ENCODE data around the gene PLA2G6. TPM values are rescaled to one million over a fixed set of nuclear protein-coding genes. Genes with fewer than 3 reads are reported as not detected.
"Not testable (repeated sequence)": the region's sequence is repeated elsewhere in the genome, so short reads cannot be mapped to it uniquely, and the experiment has no call there.

Gene PLA2G6
- total RNA-seq, 2 donors from 2014 or later = 41.5 to 68.0 TPM

GRCh38 chr22:38118182-38118581 is 63.4 kb downstream of the PLA2G6 start:
- intact Hi-C loops (cut with DNase I) = no loop called here
- 82 to 91% methylated on average over 3 of the region's 3 CpGs for WGBS, 2 donors
- no peak for DNase-seq
- Histone ChIP-seq H3K27me3 (no peaks in the 10 kb centered on the region), H3K4me1 (peaks cover 7% of the 10 kb centered on the region), H3K27ac (no peak overlapping the region), H3K9me3 (no peaks in the 10 kb centered on the region), H3K4me3 (no peak overlapping the region), H3K36me3 (replicated peaks in 1 of 2; ENCODE audit: insufficient read depth in 1 of 2, low read depth in 2 of 2) (no peaks in the 10 kb centered on the region)
- ATAC-seq = no peak
- TF ChIP-seq, protein P1, sequence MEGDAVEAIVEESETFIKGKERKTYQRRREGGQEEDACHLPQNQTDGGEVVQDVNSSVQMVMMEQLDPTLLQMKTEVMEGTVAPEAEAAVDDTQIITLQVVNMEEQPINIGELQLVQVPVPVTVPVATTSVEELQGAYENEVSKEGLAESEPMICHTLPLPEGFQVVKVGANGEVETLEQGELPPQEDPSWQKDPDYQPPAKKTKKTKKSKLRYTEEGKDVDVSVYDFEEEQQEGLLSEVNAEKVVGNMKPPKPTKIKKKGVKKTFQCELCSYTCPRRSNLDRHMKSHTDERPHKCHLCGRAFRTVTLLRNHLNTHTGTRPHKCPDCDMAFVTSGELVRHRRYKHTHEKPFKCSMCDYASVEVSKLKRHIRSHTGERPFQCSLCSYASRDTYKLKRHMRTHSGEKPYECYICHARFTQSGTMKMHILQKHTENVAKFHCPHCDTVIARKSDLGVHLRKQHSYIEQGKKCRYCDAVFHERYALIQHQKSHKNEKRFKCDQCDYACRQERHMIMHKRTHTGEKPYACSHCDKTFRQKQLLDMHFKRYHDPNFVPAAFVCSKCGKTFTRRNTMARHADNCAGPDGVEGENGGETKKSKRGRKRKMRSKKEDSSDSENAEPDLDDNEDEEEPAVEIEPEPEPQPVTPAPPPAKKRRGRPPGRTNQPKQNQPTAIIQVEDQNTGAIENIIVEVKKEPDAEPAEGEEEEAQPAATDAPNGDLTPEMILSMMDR (IDR thresholded peaks at IDR 0.05) = no peak
- no peak for TF ChIP-seq POLR2A (IDR thresholded peaks at IDR 0.05)

DNA sequence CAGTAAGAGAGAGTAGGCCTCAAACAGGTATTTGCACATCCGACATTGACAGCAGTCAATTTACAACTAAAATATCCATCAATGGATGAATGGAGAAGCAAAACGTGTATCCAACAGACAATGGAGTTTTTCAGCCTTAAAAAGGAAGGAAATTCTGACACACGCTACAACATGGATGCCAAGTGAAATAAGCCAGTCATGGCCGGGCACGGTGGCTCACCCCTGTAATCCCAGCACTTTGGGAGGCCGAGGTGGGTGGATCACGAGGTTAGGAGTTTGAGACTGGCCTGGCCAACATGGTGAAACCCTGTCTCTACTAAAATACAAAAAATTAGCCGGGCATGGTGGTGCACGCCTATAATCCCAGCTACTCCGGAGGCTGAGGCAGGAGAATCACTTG is 64.1 kb downstream of the PLA2G6 start:
- H3K27ac ChIP-seq; DNase-seq; intact Hi-C loops (cut with DNase I); H3K27me3 ChIP-seq; H3K9me3 ChIP-seq; H3K4me1 ChIP-seq; ATAC-seq; H3K36me3 ChIP-seq (replicated peaks in 1 of 2; ENCODE audit: insufficient read depth in 1 of 2, low read depth in 2 of 2); H3K4me3 ChIP-seq: not testable (repeated sequence)
- 89 to 93% methylated on average over 10 of the region's 10 CpGs for WGBS, 2 donors

DNA sequence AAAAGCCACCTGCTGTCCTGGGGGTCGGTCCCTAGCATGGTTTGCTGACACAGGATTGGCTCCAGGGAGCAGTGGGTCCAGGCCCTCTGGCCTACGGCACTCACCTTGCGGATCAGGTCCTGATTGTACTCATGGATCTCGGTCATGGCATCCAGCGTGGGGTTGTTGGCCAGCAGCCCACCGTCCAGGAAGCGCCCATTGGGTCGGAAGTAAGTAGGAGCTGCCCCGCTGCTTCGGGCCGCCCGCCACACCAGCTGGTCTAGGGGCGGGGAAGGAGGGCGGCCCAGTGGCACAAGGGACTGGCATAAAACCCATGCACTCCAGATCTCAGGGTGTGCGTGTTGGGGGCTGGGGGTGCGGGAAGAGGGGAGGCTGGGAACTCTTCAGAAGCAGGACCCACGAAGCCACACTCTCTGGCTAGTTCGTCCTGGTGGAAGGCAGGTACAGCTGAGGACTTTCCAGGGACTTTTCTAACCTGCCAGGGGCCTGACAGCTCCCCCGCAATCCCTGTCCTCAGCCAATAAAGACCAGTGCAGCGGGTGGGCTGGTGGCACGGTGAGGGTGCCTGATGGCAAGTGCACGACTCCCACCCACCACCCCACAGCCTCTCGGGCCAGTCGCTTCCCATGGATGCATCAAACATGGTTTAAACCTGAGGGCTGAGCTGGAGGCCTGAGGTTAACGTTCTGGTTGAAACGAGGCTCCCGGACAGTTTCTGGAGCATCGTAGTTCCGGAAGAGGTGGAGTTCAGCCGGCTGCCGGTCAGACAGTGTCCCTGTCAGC is 66.0 kb downstream of the PLA2G6 start:
- Histone ChIP-seq H3K9me3 (no peaks in the 10 kb centered on the region), H3K27ac (no peak overlapping the region), H3K4me1 (peaks cover 7% of the 10 kb centered on the region), H3K4me3 (no peak overlapping the region), H3K27me3 (no peaks in the 10 kb centered on the region), H3K36me3 (replicated peaks in 1 of 2; ENCODE audit: insufficient read depth in 1 of 2, low read depth in 2 of 2) (no peaks in the 10 kb centered on the region)
- no peak for DNase-seq
- TF ChIP-seq POLR2A (IDR thresholded peaks at IDR 0.05) = no peak
- TF ChIP-seq, protein P1 (IDR thresholded peaks at IDR 0.05) = no peak
- no peak for ATAC-seq
- 96% methylated on average over 31 of the region's 31 CpGs; no CpG with 5 or more reads in 1 of the 2 donors for WGBS, 2 donors
- intact Hi-C loops (cut with DNase I) = no loop called here

- intact Hi-C loops (cut with DNase I) = no loop called here
- no peaks in the 10 kb centered on the region for H3K27me3 ChIP-seq
- DNase-seq (peak; percentile 83 to 89 (median 85)), ATAC-seq (peak; percentile 84)
- TF ChIP-seq, protein P1 (IDR thresholded peaks at IDR 0.05) = peak; percentile 83 to 96 (median 86)
- no peak for TF ChIP-seq POLR2A (IDR thresholded peaks at IDR 0.05)
- peaks cover 7% of the 10 kb centered on the region for H3K4me1 ChIP-seq
- H3K4me3 ChIP-seq = no peak overlapping the region
- no peaks in the 10 kb centered on the region for H3K9me3 ChIP-seq
- H3K36me3 ChIP-seq (replicated peaks in 1 of 2; ENCODE audit: insufficient read depth in 1 of 2, low read depth in 2 of 2) = no peaks in the 10 kb centered on the region
- no peak overlapping the region for H3K27ac ChIP-seq
- WGBS, 2 donors = 37 to 83% methylated on average over 1 to 27 of the region's 32 CpGs
Observed at GRCh38 chr22:38114484-38115398, 66.9 kb downstream of the PLA2G6 start.

GRCh38 chr22:38112381-38112780 is 69.2 kb downstream of the PLA2G6 start:
- WGBS, 2 donors = 97 to 100% methylated on average over 5 to 22 of the region's 22 CpGs
- Histone ChIP-seq H3K36me3 (replicated peaks in 1 of 2; ENCODE audit: insufficient read depth in 1 of 2, low read depth in 2 of 2) (no peaks in the 10 kb centered on the region), H3K27ac (no peak overlapping the region), H3K4me1 (peaks cover 21% of the 10 kb centered on the region), H3K27me3 (no peaks in the 10 kb centered on the region), H3K9me3 (no peaks in the 10 kb centered on the region), H3K4me3 (no peak overlapping the region)
- TF ChIP-seq POLR2A (IDR thresholded peaks at IDR 0.05) = no peak
- DNase-seq = no peak
- intact Hi-C loops (cut with DNase I) = no loop called here
- no peak for ATAC-seq
